GM21737 (cell line): Measurements from ENCODE around the gene TSPAN18.

ENCODE experiments used
- ATAC-seq: cut with Tn5 transposase; IDR thresholded peaks from one replicate; pipeline ENCODE4 v1.9.1; 2021; ENCODE audit warnings: mild to moderate bottlenecking, moderate library complexity; ENCODE audit not compliant: unreplicated experiment

The TSPAN18 gene

DNA sequence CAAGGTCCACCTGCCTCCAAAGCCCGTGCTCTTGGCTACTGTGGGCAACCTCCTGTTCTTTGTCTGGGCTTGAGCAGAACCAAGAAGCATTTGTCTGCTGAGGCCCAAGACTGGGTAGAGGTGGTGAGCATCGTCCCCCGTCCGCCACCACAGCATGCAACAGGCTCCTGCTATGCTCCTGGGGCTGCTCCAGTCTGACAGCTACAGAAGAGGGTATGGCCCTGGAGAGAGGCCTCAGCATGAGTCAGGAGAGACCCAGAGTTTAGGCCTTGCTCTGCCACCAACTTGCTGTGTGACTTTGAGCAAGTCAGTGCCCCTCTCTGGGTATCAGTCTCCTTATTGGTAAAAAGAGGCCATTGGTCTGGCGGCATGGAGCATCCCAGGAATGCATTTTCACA is 132.8 kb downstream of the TSPAN18 start:
- ATAC-seq = no peak

DNA sequence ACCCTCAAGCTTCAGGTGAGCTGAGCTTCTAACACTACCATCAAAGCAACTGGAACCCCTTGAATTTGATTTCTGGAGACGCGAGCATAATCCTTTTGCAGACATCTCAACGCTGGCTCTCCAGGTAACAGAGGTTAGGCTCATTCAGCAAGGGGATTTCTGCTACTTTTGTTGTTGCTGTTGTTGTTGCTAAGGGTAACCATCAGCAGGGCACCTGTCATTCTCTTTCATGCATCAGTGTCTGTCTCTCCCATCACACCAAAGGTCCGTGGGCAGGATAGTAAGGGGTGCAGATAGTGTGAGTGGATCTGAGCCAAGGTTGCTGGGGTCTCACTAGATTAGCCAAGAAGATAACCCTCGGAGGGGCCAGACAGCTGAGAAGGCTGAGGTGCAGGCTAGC is 133.6 kb downstream of the TSPAN18 start:
- ATAC-seq = no peak

DNA sequence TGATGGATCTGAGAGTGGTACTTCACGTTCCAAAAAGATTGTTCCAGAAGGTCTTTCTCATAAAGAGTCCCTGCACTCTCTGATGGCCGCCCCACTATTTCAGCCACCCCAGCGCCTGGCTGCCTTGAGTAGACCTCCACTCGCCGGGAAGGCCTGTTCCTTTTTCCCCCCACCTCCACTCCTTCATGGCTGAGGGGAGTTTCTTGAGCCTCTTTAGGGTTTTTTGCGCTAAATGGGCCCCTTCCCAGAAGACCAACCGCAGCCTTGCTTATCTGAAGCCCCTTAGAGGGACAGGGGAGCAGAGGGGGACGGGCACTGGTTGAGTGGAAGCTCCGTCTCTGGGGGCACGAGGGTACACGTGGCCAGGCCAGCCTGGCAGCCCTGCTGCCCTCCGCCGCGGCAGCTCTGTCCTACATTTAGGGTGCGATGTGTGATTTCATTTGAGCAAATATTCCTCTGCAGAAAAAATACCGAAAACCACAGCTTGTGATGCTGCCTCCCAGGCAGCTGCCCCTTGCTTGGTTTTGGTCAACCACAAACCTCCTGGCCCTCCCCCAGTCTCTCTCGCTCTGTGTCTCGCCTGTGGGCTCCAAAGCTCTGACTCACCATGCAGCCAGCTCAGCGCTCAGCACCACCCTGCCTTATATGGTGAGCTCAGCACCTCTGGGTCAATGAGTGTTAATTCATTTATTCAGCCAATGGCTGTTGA is 135.2 kb downstream of the TSPAN18 start:
- ATAC-seq = peak; percentile 99

DNA sequence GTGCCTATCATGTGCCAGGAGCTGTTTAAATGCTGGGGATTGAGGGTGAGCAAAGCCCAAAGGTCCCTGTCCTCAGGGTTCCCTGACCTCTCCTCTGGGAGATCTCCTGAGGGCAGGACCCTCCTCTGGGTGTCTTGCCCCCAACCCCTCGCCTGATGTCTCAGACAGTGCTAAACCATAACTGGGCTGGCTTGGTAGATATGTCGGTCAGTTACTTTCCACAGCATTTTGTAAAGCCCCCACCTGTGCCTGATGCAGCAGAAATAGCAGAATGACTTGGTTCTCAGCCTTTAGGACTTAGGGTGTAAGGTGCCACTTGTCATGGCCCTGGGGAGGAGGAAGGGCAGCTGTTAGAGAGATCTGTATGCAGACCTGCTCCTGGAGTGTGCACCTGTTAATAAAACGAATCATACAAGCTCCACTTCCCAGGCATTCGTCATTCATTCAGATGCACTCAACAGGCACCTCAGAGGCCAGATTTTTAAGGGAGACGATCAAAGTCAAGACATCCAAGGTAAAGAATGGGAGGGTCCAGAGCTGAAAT is 135.9 kb downstream of the TSPAN18 start:
- ATAC-seq = no peak

DNA sequence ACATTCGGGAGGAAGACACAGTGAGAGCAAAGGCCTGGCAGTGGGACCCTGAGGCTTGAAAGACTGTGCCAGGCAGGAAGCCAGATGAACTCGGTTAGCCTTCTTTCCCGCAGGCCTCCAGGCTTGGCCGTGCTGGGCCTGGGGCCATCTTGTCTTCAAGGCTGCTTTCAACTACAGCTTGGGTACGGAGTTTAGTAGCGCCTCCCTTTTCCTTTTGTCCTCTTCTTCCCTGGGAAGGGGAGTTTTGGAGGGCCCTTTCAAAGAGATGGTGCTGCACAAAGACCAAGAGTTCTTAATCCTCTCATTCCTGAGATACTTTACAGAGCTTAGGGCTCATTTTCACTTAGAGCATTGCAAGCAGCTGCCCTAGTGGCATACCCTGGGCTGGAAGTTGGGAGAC is 136.5 kb downstream of the TSPAN18 start:
- no peak for ATAC-seq

DNA sequence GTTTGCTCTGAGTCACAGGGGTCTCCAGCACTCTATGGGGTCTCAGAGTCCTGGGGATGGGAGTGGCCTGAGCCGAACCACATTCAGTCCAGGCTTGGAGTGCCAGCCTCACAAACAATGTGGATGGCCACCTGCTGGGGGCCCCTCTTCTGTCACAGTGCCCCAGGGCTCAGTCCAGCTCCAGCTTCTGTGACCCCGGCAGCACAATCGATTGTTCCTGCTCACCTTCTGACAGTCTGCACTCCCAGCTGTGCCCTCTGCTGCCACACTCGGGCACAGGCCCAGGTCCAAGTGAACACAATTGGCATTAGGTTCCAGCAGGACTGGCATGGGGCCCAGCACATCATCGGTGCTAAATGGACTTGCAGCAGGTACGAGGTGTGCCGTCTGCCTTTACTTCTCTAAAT is 139.1 kb downstream of the TSPAN18 start:
- no peak for ATAC-seq

DNA sequence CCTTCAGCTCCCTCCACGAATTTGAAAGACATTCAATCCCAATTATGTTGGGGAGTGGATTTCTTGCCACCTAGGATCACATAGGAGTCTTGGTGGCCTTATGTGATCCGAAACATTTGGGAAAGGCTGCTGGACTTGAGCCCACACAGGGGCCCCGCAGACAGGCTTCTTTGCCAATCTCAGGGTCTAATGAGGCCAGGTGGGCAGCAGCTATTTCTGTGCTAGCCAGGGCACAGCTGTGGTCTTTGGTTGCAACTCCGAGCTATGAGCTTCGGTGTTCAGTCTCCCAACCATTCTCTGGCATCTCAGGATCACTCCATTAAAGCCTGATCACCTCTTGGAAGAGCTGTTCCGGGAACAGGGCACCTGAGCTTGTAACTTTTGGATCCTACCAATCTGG is 139.5 kb downstream of the TSPAN18 start:
- ATAC-seq = no peak

DNA sequence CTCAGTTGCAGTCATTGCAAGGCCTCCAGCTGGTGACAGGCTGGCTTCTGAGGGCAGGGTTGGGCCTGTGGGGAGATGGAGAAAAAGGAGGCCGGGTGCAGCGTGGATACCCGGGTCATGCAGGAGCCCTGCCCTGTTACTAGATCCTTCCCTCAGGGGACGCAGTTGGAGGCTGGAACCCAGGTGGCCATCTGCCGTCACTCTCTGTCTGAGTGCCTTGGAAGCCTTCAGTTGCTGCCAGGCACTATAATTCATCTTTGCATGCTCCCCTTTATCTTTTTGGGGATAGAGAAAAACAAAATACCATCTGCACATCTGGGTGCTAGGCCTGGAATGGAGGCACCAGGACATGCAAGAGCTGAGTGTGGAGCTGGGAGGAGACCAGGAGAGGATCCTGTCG is 141.3 kb downstream of the TSPAN18 start:
- no peak for ATAC-seq

DNA sequence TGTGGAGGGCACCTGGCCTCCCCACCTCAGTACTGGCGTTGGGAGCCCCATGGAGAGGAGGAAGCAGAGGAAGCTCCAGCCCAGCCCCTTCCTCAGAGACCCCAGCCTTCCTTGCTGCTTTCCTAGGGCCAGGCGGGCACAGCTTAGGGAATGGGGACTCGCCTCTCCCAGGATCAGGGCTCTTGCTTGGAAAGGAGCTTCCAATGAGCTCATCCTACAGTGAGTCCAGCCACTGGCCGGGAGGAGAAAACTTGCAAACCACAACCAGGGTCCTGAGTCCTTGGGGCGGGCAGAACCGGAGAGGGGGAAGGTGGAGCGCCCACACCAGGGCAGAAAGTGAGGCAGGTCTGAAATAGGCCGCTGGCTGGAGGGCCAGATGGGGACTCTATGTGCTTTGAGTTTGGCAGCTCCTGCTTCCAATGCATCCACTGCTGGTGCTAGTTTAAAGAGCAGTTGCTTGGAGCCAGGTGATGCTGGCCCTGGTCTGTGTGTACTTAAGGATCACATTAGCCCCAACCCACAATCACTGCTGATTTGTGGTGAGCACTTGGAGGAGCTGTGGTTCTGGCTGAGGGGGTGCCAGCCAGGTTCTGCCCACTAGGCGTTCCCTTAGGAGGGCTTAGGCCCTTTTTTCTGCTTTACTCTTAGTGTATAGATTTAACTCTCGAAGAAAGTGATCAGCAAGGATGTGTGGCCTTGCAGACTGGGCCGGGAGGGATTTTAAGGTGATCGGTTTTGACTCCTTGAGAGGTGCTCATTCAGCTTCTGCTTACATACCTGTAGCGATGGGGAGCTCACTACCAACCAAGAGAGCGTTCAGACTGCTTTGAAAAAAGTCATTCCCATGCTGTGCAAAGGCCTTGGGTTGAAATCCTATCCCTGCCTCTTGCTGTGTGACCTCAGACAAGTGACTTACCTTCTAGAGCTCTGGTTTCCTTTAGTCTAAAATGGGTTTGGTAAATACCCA is 142.0 kb downstream of the TSPAN18 start:
- no peak for ATAC-seq

DNA sequence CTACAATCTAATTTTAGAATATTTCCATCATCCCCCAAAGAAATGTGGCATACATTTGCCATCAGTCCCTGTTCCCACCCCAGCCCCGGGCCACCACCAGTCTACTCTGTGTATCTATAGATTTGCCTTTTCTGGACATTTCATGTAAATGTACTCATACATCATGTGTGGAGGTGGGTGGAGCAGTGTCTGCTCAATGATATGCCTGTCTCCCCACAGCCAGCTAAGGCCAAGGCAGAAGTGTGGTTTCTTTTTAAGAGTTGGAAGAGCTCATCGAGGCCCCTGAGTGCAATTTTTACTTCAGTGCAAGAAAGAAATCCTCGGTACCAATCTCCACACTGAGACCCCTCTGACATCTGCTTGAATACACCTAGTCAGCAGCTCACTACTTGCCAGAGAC is 143.4 kb downstream of the TSPAN18 start:
- ATAC-seq = no peak

DNA sequence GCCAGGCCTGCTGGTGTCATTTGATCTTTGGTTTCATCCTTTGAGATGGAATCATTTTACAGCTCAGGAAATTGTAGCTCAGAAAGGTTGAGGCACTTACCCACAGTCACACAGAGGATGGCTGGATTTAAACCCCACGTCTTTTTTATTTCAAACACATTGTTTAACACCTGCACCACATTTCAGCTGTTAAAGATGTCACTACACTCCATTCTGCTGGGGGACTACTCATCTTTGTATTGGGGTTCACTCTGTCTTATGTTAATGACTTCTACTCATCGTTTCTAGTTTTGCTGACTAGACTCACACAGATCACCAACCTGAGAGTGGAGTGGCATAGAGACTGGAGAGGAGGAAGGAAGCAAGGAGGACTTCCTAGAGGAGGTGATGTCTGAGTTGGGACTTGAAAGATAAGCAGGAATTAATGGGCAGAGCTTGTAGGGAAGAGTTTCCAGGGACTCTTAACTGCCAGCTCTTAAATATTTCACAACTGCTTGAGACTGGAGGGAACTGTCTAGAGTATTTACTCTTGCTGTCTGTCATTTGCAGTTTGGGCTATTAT is 143.9 kb downstream of the TSPAN18 start:
- no peak for ATAC-seq

DNA sequence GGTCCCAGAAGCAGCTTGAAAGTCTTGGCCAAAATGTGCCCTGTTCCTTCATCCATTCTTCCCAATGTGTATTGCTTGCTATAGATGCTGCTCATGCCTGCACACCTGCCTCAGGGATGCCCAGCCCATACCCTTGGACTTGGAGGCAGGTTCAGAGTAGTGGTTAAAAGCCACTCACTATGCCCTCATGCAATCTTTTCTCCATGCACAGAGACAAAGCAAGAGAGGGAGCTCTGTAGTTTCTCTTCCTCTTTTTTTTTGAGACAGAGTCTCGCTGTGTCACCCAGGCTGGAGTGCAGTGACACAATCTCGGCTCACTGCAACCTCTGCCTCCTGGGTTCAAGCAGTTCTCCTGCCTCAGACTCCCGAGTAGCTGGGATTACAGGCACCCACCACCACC is 144.9 kb downstream of the TSPAN18 start:
- ATAC-seq = peak; percentile 89

DNA sequence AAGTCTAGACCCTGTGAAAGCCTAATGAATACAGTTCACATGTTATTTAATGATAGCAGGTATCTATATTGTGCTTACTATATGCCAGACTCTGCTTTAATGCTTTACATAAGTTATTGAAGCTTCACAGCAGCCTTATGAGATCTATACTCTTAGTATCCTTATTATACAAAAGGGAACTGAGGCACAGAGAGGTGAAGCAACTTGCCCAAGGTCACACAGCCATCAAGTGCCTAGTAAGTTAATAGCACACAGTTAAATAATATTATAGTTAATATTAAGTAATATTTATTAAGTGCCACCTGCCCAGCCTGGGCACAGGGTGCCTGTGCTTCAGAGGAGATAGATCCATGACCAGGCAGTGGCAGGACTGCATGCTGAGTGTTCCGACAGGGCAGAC is 145.8 kb downstream of the TSPAN18 start:
- no peak for ATAC-seq

DNA sequence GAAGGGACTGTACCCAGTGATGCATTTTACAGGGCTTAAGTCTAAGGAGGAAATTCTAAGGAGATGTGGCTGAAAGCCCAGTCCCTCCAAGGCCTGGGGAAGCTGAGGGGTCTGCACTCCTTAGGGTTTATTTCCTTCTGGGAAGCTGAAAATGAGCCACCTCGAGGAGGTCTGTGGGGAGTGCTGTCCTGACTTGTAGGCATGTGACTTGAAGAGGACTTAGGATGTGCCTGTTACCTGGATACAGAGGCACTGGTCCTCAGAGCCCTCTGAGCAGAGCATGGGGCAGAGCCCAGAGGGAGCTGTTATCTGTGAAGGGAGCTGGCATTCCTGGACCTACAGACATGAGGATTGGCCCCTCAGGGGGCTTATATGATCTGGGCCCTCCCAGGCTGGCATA is 146.8 kb downstream of the TSPAN18 start:
- ATAC-seq = no peak

DNA sequence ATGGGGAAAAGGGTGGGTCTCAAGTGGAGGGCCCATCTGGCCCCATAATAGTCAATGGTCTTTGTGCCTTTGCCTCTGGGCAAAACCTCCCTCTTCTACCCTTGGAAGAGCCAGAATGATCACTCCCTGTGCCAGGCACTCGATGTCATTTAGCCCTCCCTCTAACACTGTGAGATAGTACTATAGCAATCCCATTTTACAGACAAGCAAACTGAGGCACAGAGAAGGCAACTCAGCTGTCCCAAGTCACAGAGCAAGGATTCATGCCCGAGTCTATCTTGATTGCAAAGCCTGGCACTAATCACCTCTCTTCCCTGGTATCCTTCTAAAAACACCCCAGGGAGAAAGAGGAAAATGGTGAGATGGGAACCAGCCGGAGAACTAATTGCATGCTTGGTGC is 147.5 kb downstream of the TSPAN18 start:
- no peak for ATAC-seq

DNA sequence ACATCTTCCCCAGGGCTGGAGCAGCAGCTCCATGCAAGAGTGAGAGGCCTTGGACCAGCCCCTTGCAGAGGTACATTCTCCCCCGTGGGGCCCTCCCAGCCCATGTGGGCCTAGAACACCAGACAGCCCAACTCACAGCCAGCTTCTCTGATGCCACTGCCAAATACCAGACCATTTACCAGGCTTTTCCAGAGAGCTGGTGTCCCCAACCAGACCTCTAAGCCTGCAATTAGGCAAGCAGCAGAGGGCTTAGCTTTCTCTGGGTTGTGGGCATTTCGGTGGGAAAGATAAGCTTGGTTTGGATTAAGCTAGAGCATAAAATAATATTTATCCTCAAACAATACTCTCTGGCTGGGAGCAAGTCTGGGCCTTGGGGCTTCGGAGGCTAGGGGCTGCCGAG is 148.3 kb downstream of the TSPAN18 start:
- no peak for ATAC-seq

DNA sequence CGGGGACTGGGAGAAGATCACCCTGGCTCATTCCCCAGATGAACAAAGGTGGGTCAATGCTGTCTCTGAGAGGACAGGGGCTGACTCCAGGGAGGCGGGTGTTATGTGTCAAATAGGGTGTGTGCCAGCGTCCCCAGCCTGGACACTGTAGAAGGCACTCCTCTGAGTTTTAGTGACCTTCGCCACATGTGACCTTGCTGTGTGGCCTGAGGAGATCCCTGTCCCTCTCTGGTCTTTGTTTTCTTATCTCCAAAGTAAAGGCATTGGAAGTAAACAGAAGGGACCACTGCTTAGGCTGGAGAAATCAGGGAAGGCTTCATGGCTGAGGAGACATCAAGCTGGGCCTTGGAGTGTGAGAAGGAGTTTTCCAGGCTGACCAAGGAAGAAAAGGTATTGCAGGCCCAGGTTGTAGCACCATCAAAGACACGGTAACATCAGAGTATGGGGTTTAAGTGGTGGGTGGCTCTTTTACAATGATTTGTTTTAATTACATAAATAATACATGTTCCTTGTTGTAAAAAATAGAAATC is 149.5 kb downstream of the TSPAN18 start:
- ATAC-seq = no peak

DNA sequence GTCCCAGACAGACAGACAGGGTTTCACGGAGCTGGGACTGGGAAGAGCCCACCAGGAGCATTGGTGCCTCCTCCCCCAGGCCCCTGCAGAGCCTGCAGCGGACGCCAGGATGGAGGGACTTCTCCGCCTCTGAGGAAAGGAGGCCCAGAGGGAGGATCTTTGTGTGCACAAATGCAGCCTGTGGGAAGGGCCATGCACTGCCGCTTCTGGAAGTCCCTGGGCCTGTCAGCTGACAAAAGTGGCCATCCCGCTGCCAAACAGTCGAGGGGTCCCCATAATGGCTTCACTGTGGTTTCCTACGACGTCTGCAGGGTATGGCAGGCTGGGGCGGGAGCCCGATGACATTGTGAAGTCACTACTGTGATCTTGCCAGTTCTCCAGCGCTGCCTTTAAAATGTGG is 150.1 kb downstream of the TSPAN18 start:
- ATAC-seq = no peak

DNA sequence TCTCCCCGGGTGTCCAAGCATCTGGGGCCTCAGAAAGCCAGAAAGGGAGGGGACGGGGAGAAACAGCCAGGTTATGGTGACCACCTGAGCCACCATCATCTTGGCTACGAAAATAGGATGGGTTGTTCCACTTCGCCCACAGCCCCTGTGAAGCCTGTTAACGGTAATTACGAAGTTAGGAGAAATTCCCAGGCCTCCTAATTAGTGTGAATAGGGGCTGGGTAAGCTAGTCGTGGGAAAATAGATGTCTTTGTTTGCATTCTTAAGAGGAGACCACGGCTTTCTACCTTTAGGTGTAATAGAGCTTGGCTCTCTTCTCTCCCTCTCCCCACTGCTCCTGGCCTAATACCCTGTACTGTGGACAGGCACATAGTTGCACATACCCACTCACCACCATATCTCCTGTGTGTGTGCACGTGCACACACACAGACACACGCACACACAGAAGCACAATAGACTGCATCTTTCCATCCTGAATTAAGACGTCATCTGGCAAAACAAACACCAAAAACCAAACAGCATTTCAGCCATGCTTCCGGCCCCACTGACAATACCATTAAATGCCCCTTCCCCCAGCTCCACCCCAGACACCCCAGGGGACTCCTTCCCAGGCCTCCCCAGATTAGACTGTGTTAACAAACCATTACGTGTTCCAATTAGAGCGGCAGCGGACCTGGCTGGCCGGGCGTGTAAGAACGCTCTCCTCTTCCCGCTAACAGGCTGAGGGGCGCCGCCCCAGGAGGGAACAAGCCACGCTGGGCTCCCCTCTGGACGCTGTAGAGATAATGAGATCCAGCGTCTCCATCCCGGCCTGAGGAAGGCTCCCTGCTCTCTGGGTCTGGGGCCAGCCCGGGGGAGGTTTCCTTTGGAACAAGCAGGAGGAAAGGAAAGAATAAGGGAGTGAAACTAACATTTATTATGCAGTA is 151.1 kb downstream of the TSPAN18 start:
- ATAC-seq = no peak

DNA sequence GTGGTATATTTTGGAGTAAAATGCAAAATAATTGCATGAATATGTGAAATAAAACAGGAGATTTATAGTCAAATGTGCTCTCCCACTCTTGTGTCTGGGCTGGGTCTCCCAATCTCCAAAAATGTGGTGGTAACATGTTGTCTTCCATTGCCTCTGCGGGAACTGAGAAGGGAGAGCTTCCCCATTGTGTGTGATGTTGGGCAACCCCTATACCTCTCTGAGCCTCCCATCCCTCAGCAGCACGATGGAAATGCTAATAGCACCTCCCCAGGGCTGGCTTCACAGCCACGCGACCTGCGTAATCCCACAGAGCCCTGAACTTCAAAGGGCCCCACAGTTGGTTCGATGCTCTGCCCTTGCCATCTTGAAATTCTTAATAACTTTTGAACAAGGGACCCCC is 151.9 kb downstream of the TSPAN18 start:
- no peak for ATAC-seq
